OCI-LY3 (cell line): ENCODE data around the gene LRP1B.

Source experiments
- H2AFZ ChIP-seq: fragments of 200-600, 300-600 bp; shearing (Covaris generic); 2 replicates; pipeline ENCODE4 v1.6.0; 2014; ENCODE audit warnings: antibody characterized with exemption, low read depth, low read length
- H3K27ac ChIP-seq: fragments of 200-600, 300-600 bp; sonication (generic); 2 replicates; pipeline ENCODE4 v1.5.1; 2014; ENCODE audit warnings: mild to moderate bottlenecking, low read length, moderate library complexity, mixed read lengths
- H3K27me3 ChIP-seq: fragments of 200-600, 300-600 bp; sonication (generic); 2 replicates; pipeline ENCODE4 v1.6.1; 2014; ENCODE audit warnings: low read depth, low read length, mixed read lengths
- H3K36me3 ChIP-seq: fragments of 200-600, 300-600 bp; sonication (generic); replicated peaks from 2 replicates; pipeline ENCODE3; 2014; ENCODE audit warnings: low read depth, low read length, mixed read lengths
- H3K4me1 ChIP-seq: fragments of 300-600, 200-600 bp; sonication (generic); 2 replicates; pipeline ENCODE4 v1.6.1; 2014; ENCODE audit warnings: low read length, mixed read lengths
- H3K4me2 ChIP-seq: fragments of 200-600, 300-600 bp; sonication (generic); 2 replicates; pipeline ENCODE4 v1.6.1; 2014; ENCODE audit warnings: low read length, mixed read lengths
- H3K4me3 ChIP-seq: fragments of 300-600, 200-600 bp; sonication (generic); 2 replicates; pipeline ENCODE4 v1.5.1; 2014; ENCODE audit warnings: antibody characterized with exemption, mild to moderate bottlenecking, low read length, moderate library complexity
- H3K79me2 ChIP-seq: fragments of 300-600, 200-600 bp; shearing (Covaris generic); 2 replicates; pipeline ENCODE4 v1.6.1; 2014; ENCODE audit warnings: mild to moderate bottlenecking, low read length, mixed read lengths
- H3K9ac ChIP-seq: fragments of 300-600, 200-600 bp; shearing (Covaris generic); 2 replicates; pipeline ENCODE4 v1.6.0; 2014; ENCODE audit warnings: mild to moderate bottlenecking, low read length, moderate library complexity
- H3K9me3 ChIP-seq: fragments of 200-600, 300-600 bp; shearing (Covaris generic); 2 replicates; pipeline ENCODE4 v1.6.1; 2014; ENCODE audit warnings: low read length, mixed read lengths; ENCODE audit not compliant: insufficient read depth
- H4K20me1 ChIP-seq: fragments of 200-600, 300-600 bp; sonication (generic); 2 replicates; pipeline ENCODE4 v1.6.1; 2016; ENCODE audit warnings: low read length, mixed read lengths; ENCODE audit not compliant: insufficient read depth
- EZH2phosphoT487 ChIP-seq: fragments of 200-600 bp; shearing (Covaris generic); IDR thresholded peaks from 2 replicates; pipeline ENCODE4 v1.6.1; 2018; ENCODE audit warnings: antibody characterized with exemption, mixed run types, low read depth
- TF ChIP-seq, protein P1 (sequence below): fragments of 200-600, 300-600 bp; sonication (generic); IDR thresholded peaks from 2 replicates; pipeline ENCODE4 v1.5.1; 2014; ENCODE audit warnings: antibody characterized with exemption, low read length, low read depth

LRP1B gene

DNA sequence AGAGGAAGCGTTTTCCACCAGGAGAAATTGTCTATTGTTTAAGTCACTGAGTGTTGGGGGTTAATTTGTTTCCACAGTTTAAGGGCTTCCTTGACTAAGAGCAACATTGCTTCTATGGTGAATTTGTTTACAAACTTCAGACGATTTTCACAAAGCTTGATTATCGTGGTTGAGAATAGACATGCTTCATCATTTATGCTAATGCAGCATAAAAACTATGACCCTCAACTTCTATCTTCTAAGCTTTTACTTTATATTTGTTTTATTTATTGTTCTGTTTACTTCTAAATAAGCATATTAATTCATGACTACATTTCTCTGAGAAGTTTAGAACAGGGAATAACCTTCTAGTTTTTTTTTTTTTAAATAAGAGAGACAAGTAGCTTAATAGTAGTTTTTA, 483.5 kb downstream of the LRP1B start:
- TF ChIP-seq EZH2phosphoT487, result no peak
- TF ChIP-seq, protein P1, sequence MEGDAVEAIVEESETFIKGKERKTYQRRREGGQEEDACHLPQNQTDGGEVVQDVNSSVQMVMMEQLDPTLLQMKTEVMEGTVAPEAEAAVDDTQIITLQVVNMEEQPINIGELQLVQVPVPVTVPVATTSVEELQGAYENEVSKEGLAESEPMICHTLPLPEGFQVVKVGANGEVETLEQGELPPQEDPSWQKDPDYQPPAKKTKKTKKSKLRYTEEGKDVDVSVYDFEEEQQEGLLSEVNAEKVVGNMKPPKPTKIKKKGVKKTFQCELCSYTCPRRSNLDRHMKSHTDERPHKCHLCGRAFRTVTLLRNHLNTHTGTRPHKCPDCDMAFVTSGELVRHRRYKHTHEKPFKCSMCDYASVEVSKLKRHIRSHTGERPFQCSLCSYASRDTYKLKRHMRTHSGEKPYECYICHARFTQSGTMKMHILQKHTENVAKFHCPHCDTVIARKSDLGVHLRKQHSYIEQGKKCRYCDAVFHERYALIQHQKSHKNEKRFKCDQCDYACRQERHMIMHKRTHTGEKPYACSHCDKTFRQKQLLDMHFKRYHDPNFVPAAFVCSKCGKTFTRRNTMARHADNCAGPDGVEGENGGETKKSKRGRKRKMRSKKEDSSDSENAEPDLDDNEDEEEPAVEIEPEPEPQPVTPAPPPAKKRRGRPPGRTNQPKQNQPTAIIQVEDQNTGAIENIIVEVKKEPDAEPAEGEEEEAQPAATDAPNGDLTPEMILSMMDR, result no peak
- Histone ChIP-seq H3K9me3 (no peaks in the 10 kb centered on the region), H3K4me1 (no peaks in the 10 kb centered on the region), H3K27me3 (no peaks in the 10 kb centered on the region), H3K79me2 (no peaks in the 10 kb centered on the region), H3K36me3 (no peaks in the 10 kb centered on the region), H3K27ac (no peak overlapping the region), H3K4me3 (no peak overlapping the region), H2AFZ (no peak overlapping the region), H4K20me1 (no peaks in the 10 kb centered on the region), H3K4me2 (no peak overlapping the region), H3K9ac (no peak overlapping the region)

DNA sequence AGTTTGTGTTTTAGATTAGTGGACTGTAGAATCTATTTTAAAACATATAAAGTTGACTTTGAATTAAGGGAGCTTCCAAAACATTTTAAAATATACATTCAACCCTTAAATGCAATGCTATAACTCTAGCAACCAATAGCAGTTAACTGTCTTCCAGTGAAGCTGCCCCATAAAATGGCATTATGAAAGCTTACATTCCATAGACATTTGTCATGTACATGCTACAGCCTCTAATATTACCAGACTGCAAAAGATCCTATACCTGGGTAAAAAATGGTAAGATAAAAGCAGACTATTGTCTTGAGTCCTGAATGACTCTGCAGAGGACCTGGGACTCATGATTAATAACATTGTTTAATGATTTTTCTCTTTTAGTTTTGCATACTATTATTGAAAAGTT, 489.4 kb downstream of the LRP1B start:
- TF ChIP-seq EZH2phosphoT487, result no peak
- TF ChIP-seq, protein P1, result no peak
- H3K36me3 ChIP-seq, result no peaks in the 10 kb centered on the region
- no peak overlapping the region for H3K4me2 ChIP-seq
- no peaks in the 10 kb centered on the region for H4K20me1 ChIP-seq
- H3K79me2 ChIP-seq, result no peaks in the 10 kb centered on the region
- H3K9me3 ChIP-seq, result no peaks in the 10 kb centered on the region
- no peak overlapping the region for H2AFZ ChIP-seq
- H3K4me1 ChIP-seq, result no peaks in the 10 kb centered on the region
- H3K4me3 ChIP-seq, result no peak overlapping the region
- no peak overlapping the region for H3K9ac ChIP-seq
- no peak overlapping the region for H3K27ac ChIP-seq
- H3K27me3 ChIP-seq, result no peaks in the 10 kb centered on the region

DNA sequence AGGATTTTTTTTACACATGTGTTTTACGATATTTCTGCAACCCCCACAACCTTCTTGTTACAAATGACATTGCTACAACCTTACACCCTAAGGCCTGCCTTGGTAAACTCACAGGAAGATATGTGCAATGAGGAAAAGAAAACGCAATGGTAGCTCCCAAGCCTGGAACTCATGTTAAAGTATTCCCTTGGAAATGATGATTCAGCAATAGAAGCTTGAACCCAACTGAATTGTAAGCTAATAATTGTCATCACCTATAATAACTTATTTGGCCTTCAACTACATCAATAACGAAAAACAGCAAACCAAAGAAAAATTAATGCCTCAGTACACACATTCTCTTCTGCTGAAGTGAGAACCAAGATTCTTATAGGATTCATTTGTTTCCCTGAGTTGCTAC, 491.0 kb downstream of the LRP1B start:
- H3K4me3 ChIP-seq, result no peak overlapping the region
- no peaks in the 10 kb centered on the region for H4K20me1 ChIP-seq
- H3K27ac ChIP-seq, result no peak overlapping the region
- H3K9me3 ChIP-seq, result no peaks in the 10 kb centered on the region
- no peaks in the 10 kb centered on the region for H3K79me2 ChIP-seq
- H3K27me3 ChIP-seq, result no peaks in the 10 kb centered on the region
- no peaks in the 10 kb centered on the region for H3K4me1 ChIP-seq
- H3K36me3 ChIP-seq, result no peaks in the 10 kb centered on the region
- TF ChIP-seq EZH2phosphoT487, result no peak
- TF ChIP-seq, protein P1, result no peak
- H2AFZ ChIP-seq, result no peak overlapping the region
- no peak overlapping the region for H3K9ac ChIP-seq
- no peak overlapping the region for H3K4me2 ChIP-seq

DNA sequence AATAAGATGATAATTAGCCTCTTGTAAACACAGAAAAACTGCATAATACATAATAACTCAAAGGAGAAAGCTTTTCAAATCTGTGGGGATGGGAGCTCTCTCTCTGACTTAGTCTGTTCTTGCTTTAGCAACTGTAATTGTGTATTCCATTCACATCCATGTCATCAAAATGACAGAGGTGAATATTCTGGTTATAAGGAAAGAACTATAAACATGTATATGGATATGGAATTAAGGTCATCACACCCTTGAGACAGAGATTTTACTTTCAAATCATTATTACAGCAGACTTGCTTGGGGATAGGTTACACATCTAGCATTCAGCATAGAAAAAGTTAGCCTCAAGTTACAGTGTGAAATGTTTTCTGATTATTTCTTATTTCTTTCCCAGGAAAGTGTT, 497.7 kb downstream of the LRP1B start:
- no peaks in the 10 kb centered on the region for H4K20me1 ChIP-seq
- H3K4me2 ChIP-seq, result no peak overlapping the region
- no peak overlapping the region for H2AFZ ChIP-seq
- H3K4me3 ChIP-seq, result no peak overlapping the region
- no peak overlapping the region for H3K9ac ChIP-seq
- no peaks in the 10 kb centered on the region for H3K36me3 ChIP-seq
- H3K79me2 ChIP-seq, result no peaks in the 10 kb centered on the region
- no peak for TF ChIP-seq EZH2phosphoT487
- TF ChIP-seq, protein P1, result no peak
- no peak overlapping the region for H3K27ac ChIP-seq
- H3K4me1 ChIP-seq, result peaks cover 13% of the 10 kb centered on the region
- no peaks in the 10 kb centered on the region for H3K9me3 ChIP-seq
- no peaks in the 10 kb centered on the region for H3K27me3 ChIP-seq
